IPS DF 6.9 (cell line): ENCODE data around the gene GRAMD4.

Experiments used
- DNase-seq: peaks from one replicate; pipeline ENCODE4 v3.0.0-alpha.2; 2013; ENCODE audit warnings: low read depth, low spot score
- H3K27ac ChIP-seq: one replicate; pipeline ENCODE4 v1.5.1; 2013; ENCODE audit warnings: low read length, control low read depth
- H3K27me3 ChIP-seq: 2 replicates; pipeline ENCODE4 v1.6.1; 2013; ENCODE audit warnings: mild to moderate bottlenecking, low read length; ENCODE audit not compliant: control insufficient read depth, insufficient read depth
- H3K36me3 ChIP-seq: 2 replicates; pipeline ENCODE4 v1.6.1; 2013; ENCODE audit warnings: low read length; ENCODE audit not compliant: control insufficient read depth, insufficient read depth
- H3K4me1 ChIP-seq: 2 replicates; pipeline ENCODE4 v1.6.1; 2013; ENCODE audit warnings: low read length; ENCODE audit not compliant: control insufficient read depth, insufficient read depth
- H3K4me3 ChIP-seq: 2 replicates; pipeline ENCODE4 v1.5.1; 2013; ENCODE audit warnings: mild to moderate bottlenecking, low read length
- H3K9me3 ChIP-seq: 2 replicates; pipeline ENCODE4 v1.6.1; 2013; ENCODE audit warnings: low read length, inconsistent platforms; ENCODE audit not compliant: control insufficient read depth, insufficient read depth
- WGBS: extraction: QIAGEN DNeasy Blood & Tissue Kit; methylation state at CpG from one replicate; pipeline ENCODE4 v1.1.7; 2013; ENCODE audit warnings: mixed read lengths, missing lambda C conversion rate; ENCODE audit not compliant: insufficient read length, insufficient coverage; 5-methylcytosine and 5-hydroxymethylcytosine counted together

The GRAMD4 gene

DNA sequence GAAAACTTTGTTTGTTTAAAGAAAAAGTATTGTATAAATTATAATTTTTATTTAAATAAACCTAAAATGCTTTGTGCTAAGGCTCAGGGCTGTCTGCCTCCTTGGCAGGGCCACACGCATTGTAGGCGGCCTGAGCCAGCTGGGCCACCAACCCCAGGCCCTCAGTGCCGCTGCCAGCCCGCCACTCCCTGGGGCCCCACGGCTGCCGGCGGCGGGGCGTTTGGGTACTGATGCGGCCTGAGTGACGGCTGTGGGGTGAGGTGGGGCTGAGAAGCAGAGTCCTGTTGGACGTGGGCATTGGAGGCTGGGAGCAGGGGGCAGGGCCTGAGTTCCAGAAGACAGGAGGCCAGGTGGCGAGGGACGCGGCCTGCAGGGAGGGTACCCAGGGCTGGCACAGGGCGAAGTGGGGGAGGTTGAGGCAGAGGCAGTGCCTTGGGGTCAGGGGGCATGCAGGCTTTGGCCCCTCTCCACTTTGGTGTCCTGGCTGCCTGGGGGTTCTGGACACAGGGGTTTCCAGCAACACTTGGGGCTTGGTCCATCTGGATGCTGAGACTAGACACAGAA, 59.6 kb downstream of the GRAMD4 start:
- no peaks in the 10 kb centered on the region for H3K9me3 ChIP-seq
- no peak overlapping the region for H3K4me3 ChIP-seq
- no CpG with 5 or more reads among the region's 16 CpGs for WGBS
- H3K36me3 ChIP-seq = no peaks in the 10 kb centered on the region
- H3K27ac ChIP-seq = no peak overlapping the region
- H3K27me3 ChIP-seq = no peaks in the 10 kb centered on the region
- DNase-seq = no peak
- H3K4me1 ChIP-seq = no peaks in the 10 kb centered on the region; the same call in 1 of the 2 replicates

DNA sequence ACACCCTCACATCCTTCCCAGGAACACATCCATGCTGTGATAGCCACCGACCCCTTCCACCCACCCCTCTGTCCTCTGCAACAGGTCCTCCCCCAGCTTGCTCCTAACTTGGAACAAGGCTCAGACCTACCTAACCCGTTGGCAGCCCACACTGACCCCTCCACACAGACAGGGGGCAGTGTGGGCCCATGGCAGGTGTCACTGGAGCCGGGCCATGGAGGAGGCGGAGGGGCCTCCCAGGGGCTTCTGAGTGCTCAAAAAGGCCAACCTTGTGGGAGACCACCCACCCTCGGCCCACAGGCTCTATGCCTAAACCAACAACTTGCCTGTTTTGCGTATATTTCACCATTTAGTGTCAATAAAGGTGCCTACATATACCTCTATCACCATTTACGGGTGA, 60.8 kb downstream of the GRAMD4 start:
- H3K27me3 ChIP-seq = no peaks in the 10 kb centered on the region
- no peak for DNase-seq
- H3K4me3 ChIP-seq = no peak overlapping the region
- no peaks in the 10 kb centered on the region for H3K9me3 ChIP-seq
- H3K36me3 ChIP-seq = no peaks in the 10 kb centered on the region; the same call in 1 of the 2 replicates
- H3K27ac ChIP-seq = no peak overlapping the region
- H3K4me1 ChIP-seq = no peaks in the 10 kb centered on the region; the same call in 1 of the 2 replicates
- WGBS = no CpG with 5 or more reads among the region's 7 CpGs

DNA sequence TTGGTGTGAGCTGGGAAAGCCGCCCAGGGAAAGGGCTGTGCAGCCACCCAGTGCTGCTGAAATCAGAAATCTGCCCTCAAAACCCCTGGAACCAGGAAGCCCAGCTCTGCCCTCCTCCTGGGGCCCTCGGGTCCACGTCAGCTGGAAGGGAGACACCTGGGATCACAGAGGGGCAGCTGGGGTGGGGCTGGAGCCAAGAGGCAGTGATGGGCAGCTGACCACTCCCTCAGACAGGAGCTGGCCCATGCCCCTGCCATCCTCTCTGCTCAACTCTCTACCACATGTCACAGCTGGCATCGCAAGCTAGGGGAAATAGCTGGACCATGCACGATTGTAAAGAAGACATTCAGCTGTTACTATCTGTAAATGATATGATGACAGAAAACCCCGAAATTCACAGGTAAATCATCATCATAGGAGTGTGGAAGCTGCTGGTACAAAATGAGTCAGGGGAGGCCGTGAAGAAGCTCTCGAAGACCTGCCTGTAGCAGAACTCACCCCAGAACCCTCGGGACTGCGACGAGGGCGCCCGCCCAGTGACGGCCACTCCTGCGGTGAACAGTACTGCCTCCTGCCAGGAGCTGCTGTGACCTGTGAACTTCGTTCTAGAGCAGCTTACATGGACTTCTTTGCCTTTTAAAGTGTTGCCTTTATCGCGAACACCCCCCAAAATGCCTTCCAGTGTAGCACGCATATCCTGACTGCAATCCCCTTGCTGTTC, 62.0 kb downstream of the GRAMD4 start:
- no CpG with 5 or more reads among the region's 19 CpGs for WGBS
- Histone ChIP-seq H3K27ac (no peak overlapping the region), H3K4me3 (no peak overlapping the region), H3K36me3 (peaks cover 5% of the 10 kb centered on the region; the same call in 1 of the 2 replicates), H3K27me3 (no peaks in the 10 kb centered on the region), H3K9me3 (no peaks in the 10 kb centered on the region), H3K4me1 (no peaks in the 10 kb centered on the region; the same call in 1 of the 2 replicates)
- DNase-seq = no peak

DNA sequence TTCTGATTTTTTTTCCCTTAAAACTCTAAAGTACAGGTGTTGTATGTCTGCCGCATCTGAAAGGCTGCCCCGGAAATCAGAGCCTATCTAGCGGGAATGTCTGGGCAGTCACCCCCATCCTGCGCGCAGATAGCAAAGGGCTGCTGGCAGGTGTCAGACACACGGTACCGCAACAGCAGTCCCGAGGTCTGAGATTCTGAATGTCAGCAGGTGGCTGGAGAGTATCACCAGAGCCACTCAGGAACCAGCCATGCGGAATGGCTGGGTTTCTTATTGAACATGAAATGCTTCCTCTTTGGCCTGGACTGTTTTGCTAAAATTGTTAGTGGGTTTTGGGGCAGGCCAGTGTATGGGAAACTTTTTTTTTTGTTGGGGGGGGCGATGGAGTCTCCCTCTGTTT, 64.5 kb downstream of the GRAMD4 start:
- Histone ChIP-seq H3K9me3 (no peaks in the 10 kb centered on the region), H3K4me1 (no peaks in the 10 kb centered on the region), H3K27ac (no peak overlapping the region), H3K27me3 (no peaks in the 10 kb centered on the region), H3K36me3 (peaks cover 8% of the 10 kb centered on the region), H3K4me3 (no peak overlapping the region)
- no CpG with 5 or more reads among the region's 10 CpGs for WGBS
- DNase-seq = no peak

DNA sequence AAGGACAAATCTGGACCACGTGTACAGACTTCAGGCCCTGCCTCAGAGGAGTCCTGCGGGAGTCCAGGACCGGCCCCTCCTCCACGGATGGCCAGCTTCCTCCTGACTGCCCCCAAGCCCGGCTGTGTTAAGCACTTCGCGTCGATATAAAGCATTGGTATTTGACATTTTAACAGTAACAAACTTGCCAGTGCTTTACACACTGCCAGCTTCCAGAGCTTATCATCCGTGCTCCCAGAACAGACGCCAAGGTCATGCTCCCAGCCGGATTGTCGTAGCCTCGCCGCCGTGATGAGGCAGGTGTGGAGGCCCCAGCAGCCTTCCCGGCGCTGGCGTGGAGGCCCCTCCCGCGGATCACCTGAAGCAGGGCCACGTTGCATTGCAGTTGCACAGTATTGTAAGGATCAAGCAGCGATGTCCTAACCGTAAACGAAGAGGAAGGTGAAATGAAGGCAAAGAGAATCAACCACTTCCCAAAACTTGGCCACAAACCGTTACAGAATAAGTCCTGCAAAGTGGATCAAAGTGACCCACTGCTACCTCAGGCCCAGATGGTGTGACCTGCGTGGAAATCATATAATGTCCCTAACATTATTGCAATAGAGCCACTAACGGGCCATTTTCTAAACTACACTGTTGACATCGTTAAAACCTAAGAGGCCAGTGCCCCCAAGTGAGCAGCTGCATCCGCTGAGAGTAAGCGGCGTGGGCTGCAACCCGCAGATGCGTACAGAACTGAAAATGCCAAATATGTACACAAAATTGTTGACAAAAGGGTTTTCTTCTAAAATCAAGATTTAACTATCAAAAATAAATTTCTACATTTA, 66.2 kb downstream of the GRAMD4 start:
- no CpG with 5 or more reads among the region's 33 CpGs for WGBS
- no peak overlapping the region for H3K4me3 ChIP-seq
- no peak for DNase-seq
- no peaks in the 10 kb centered on the region for H3K27me3 ChIP-seq
- no peak overlapping the region for H3K27ac ChIP-seq
- H3K4me1 ChIP-seq = no peaks in the 10 kb centered on the region
- H3K9me3 ChIP-seq = no peaks in the 10 kb centered on the region
- H3K36me3 ChIP-seq = peaks cover 13% of the 10 kb centered on the region

DNA sequence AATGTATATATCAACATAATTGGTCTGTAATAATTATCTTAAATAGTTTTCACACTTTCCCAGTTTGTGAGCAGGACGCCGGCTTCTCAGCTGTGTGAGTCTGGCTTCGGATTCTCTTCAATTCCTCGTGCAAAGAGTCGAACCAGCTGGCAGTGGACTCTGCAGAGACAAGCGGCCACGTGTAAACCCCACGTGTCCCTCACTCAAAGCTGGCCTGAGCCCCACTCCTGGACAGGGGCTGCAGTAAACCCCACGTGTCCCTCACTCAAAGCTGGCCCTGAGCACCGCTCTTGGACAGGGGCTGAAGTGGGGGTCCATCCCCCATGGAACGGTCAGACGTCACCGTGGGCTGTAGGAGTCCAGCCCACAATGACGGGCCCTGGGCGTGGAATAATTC, 66.9 kb downstream of the GRAMD4 start:
- no peak overlapping the region for H3K27ac ChIP-seq
- no CpG with 5 or more reads among the region's 15 CpGs for WGBS
- peaks cover 13% of the 10 kb centered on the region for H3K36me3 ChIP-seq

DNA sequence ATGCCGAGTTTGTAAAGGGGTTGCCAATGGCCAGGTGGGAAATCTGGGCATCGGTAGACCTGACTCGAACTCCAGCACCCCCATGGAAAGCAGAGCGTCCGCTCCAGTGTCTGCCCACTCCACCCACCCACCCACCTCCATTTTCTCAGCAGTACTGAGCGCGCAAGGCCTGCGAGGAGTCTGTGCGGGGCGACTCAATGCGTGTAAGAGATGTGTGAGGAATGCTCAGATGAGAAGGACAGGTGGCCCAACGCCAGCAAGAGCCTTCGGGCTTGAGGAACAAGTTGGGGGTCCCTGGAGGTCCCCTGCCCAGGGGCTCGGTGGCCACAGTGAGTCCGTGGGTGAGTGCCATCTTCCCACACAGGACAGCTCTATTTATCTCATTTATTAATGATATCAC, 67.3 kb downstream of the GRAMD4 start:
- Histone ChIP-seq H3K4me3 (no peak overlapping the region), H3K9me3 (no peaks in the 10 kb centered on the region), H3K4me1 (no peaks in the 10 kb centered on the region), H3K27me3 (no peaks in the 10 kb centered on the region), H3K36me3 (peaks cover 13% of the 10 kb centered on the region), H3K27ac (no peak overlapping the region)
- no peak for DNase-seq
- WGBS = no CpG with 5 or more reads among the region's 15 CpGs

More for the DNA sequence above, 66.9 kb downstream of the GRAMD4 start:
- no peaks in the 10 kb centered on the region for H3K27me3 ChIP-seq
- DNase-seq = no peak
- H3K4me3 ChIP-seq = no peak overlapping the region
- H3K9me3 ChIP-seq = no peaks in the 10 kb centered on the region
- H3K4me1 ChIP-seq = no peaks in the 10 kb centered on the region

DNA sequence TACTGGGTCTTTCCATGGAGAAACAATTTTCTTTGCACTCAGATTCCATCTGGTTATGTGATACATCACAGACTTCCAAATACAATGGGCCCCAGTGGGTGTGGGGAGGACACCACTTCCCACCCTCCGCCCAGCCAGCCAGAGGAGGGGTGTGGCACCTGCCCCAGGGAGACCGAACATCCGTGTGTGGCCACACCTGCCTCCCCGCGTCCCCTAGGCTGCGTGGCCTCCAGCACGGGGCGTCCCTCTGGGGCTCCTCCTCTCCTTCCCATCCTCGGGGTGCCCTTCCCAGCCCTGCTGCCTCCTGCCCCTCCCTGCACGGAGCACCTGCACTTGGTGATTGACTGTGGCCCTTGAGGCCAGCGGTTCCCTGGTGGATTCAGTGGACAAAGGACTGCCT, 68.8 kb downstream of the GRAMD4 start:
- no peak overlapping the region for H3K4me3 ChIP-seq
- no CpG with 5 or more reads among the region's 11 CpGs for WGBS
- H3K36me3 ChIP-seq = peaks cover 18% of the 10 kb centered on the region
- H3K9me3 ChIP-seq = no peaks in the 10 kb centered on the region
- no peak for DNase-seq
- H3K27me3 ChIP-seq = no peaks in the 10 kb centered on the region
- H3K4me1 ChIP-seq = no peaks in the 10 kb centered on the region
- H3K27ac ChIP-seq = no peak overlapping the region

DNA sequence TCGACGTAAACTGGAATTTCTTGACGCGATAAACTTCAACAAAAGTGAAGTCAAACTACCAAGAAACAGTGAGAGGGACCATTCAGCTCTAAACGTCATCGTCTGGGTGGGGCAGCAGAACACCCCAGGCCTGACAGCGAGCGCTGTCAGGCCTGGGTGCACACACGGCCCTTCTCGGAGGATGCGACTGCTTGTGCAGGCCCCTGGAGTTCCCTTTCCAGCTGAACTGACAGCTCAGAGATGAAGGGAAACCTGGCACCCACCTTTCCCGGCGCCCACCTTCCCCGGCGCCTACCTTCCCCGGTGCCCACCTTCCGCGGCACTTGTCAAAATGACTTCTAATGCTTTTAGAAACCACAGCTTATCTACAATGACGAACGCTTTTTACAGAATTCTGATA, 70.0 kb downstream of the GRAMD4 start:
- Histone ChIP-seq H3K27me3 (no peaks in the 10 kb centered on the region), H3K36me3 (peaks cover 23% of the 10 kb centered on the region), H3K9me3 (no peaks in the 10 kb centered on the region), H3K27ac (no peak overlapping the region), H3K4me1 (no peaks in the 10 kb centered on the region), H3K4me3 (no peak overlapping the region)
- no CpG with 5 or more reads among the region's 20 CpGs for WGBS
- no peak for DNase-seq

DNA sequence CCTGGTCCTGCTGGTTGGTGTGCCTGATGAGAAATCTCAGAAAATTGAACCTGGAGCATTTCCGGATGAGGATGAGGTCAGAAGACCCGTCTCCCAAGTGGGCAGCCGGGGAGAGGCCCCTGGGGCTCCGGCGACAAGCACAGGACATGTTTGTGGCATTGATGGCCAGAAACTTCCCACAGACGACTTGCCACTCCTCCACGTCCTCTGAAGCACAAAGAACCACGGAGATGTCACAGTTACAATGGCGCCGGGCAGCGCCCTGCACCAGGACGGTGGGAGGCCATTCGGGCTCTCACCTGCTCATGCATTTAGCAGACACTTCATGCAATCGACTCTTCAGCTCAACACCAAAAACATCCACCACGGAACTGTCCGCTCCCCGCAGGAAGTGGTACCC, 71.4 kb downstream of the GRAMD4 start:
- no peak for DNase-seq
- Histone ChIP-seq H3K4me1 (no peaks in the 10 kb centered on the region; the same call in 1 of the 2 replicates), H3K36me3 (peaks cover 30% of the 10 kb centered on the region), H3K9me3 (no peaks in the 10 kb centered on the region), H3K27ac (no peak overlapping the region), H3K4me3 (no peak overlapping the region), H3K27me3 (no peaks in the 10 kb centered on the region)
- WGBS = no CpG with 5 or more reads among the region's 17 CpGs
